Prostate gland (tissue), 2 donors: ENCODE results near the gene BCR.

Source experiments
- CTCF ChIP-seq, 4 experiments: fragments of 200-600 bp in 2 of 4; fragments of 450-650 bp in 2 of 4; sonication (generic) in 2 of 4; IDR thresholded peaks; 1 replicate in 3 of 4; 2 replicates in 1 of 4; pipeline ENCODE4 v1.5.1; 2016 to 2019; ENCODE audit warnings: antibody characterized with exemption in 4 of 4, mild to moderate bottlenecking in 2 of 4, moderate library complexity in 2 of 4
- POLR2A ChIP-seq: fragments of 450-650 bp; IDR thresholded peaks from one replicate; pipeline ENCODE4 v1.6.1; 2016; ENCODE audit warnings: antibody characterized with exemption, mild to moderate bottlenecking
- POLR2AphosphoS5 ChIP-seq: sonication (generic); formaldehyde crosslinking; IDR thresholded peaks from one replicate; pipeline ENCODE4 v1.6.1; 2017; ENCODE audit warnings: antibody characterized with exemption

- TF ChIP-seq CTCF (IDR thresholded peaks at IDR 0.05) (no peak), POLR2A (no peak), POLR2AphosphoS5 (no peak)
Measured at GRCh38 chr22:23210428-23211170, 30.3 kb downstream of the BCR start.
